ENCODE data around the gene CNTN4. TPM values are rescaled to one million over a fixed set of nuclear protein-coding genes. Genes with fewer than 3 reads are reported as not detected.

CNTN4 gene
- total RNA-seq, 1 experiment from 2014 or later, result 5.7 TPM

DNA sequence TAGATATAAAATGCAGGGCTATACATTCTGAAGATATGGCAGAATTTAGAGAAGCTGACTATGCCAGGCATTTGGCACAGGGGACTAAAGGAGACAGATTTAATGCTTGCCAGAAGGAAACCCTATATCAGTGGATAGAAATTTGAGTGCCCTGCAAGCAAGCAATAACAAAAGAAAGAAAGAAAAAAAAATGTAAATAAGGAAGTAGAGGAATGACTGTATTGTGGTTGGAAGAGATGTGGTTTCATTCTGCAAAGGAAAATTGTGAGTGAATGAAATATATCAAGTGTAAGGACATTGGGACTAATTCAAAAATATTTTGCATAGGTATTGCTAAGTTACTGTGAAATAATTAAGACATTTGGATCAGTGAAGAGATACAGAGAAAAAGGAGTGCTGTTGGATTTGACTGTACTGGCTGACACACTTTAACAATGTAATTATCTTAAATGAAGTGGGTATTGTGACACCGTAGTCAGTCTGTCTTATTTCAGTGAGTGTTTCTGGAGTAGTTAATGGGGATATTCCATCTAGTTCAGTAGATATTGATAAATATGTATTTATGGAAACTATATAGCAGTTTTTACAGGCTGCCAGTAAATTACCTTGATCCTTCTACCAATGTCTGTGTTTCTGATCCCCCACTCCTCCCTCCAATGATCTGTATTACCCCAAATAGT, 418.2 kb downstream of the CNTN4 start:
- intact Hi-C loops (cut with micrococcal nuclease; ENCODE audit: unreplicated experiment), result no loop called here
- Histone ChIP-seq H3K27ac (ENCODE audit: low read depth, low read length, poor library complexity, severe bottlenecking) (no peak overlapping the region), H3K9me3 (ENCODE audit: low read depth, low read length, poor library complexity, severe bottlenecking) (no peaks in the 10 kb centered on the region), H3K36me3 (ENCODE audit: insufficient read depth, low read length, poor library complexity, severe bottlenecking) (no peaks in the 10 kb centered on the region), H3K27me3 (replicated peaks; ENCODE audit: insufficient read depth, low read depth, low read length, poor library complexity) (no peaks in the 10 kb centered on the region), H3K4me3 (ENCODE audit: low read depth, low read length, poor library complexity, severe bottlenecking) (no peak overlapping the region), H3K4me1 (ENCODE audit: insufficient read depth, low read length, poor library complexity, severe bottlenecking) (no peaks in the 10 kb centered on the region)
- DNase-seq (ENCODE audit: low spot score), result no peak
- no peak for TF ChIP-seq EZH2 (IDR thresholded peaks at IDR 0.05; ENCODE audit: borderline replicate concordance, low read depth, low read length, poor library complexity, severe bottlenecking)
- TF ChIP-seq, protein P1, sequence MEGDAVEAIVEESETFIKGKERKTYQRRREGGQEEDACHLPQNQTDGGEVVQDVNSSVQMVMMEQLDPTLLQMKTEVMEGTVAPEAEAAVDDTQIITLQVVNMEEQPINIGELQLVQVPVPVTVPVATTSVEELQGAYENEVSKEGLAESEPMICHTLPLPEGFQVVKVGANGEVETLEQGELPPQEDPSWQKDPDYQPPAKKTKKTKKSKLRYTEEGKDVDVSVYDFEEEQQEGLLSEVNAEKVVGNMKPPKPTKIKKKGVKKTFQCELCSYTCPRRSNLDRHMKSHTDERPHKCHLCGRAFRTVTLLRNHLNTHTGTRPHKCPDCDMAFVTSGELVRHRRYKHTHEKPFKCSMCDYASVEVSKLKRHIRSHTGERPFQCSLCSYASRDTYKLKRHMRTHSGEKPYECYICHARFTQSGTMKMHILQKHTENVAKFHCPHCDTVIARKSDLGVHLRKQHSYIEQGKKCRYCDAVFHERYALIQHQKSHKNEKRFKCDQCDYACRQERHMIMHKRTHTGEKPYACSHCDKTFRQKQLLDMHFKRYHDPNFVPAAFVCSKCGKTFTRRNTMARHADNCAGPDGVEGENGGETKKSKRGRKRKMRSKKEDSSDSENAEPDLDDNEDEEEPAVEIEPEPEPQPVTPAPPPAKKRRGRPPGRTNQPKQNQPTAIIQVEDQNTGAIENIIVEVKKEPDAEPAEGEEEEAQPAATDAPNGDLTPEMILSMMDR (conservative IDR thresholded peaks at IDR 0.05; ENCODE audit: low read depth, low read length), result no peak
- ChIA-PET POLR2A (ENCODE audit: low non-redundant PET) (no interaction called here), CTCF (no interaction called here)
- no TSS peak for BruUV-seq (replicated peaks)

DNA sequence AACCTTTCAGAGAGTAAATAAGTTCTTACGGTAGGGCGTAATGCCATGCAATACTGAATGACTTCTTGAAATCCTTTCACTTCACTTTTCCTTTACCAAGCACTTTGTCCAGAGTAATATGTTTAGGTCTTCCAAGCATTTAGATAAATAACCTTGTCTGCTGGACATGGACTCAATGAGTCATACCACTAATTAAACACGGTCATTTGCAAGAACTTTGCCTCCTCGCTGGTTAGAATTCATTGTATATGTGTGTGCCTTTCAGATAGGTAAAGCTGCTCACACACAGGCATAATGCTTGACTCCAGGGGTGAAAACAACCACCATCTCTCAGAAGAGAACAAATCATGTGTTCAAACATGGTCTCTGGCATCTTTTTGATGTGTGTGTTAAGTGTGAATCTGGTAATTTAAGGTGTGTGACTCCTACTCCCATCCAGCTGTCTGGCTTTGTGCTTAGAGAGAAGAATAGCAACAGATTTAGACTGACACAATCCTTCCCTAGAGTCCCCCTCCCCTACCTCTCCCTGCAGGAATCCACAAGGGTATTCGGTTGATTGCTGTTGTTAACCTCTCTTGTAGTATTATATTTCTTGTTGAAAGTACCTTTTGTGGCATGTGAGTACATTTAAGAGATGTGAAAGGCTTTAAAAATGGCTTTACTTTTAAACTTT, 419.0 kb downstream of the CNTN4 start:
- BruUV-seq (replicated peaks), result no TSS peak
- no peaks in the 10 kb centered on the region for H3K4me1 ChIP-seq (ENCODE audit: insufficient read depth, low read length, poor library complexity, severe bottlenecking)
- ChIA-PET POLR2A (ENCODE audit: low non-redundant PET) (no interaction called here), CTCF (no interaction called here)
- TF ChIP-seq, protein P1 (conservative IDR thresholded peaks at IDR 0.05; ENCODE audit: low read depth, low read length), result no peak
- no peak for TF ChIP-seq EZH2 (IDR thresholded peaks at IDR 0.05; ENCODE audit: borderline replicate concordance, low read depth, low read length, poor library complexity, severe bottlenecking)
- H3K9me3 ChIP-seq (ENCODE audit: low read depth, low read length, poor library complexity, severe bottlenecking), result no peaks in the 10 kb centered on the region
- H3K27me3 ChIP-seq (replicated peaks; ENCODE audit: insufficient read depth, low read depth, low read length, poor library complexity), result no peaks in the 10 kb centered on the region
- intact Hi-C loops (cut with micrococcal nuclease; ENCODE audit: unreplicated experiment), result no loop called here
- H3K36me3 ChIP-seq (ENCODE audit: insufficient read depth, low read length, poor library complexity, severe bottlenecking), result no peaks in the 10 kb centered on the region
- H3K27ac ChIP-seq (ENCODE audit: low read depth, low read length, poor library complexity, severe bottlenecking), result no peak overlapping the region
- DNase-seq (ENCODE audit: low spot score), result no peak
- H3K4me3 ChIP-seq (ENCODE audit: low read depth, low read length, poor library complexity, severe bottlenecking), result no peak overlapping the region

DNA sequence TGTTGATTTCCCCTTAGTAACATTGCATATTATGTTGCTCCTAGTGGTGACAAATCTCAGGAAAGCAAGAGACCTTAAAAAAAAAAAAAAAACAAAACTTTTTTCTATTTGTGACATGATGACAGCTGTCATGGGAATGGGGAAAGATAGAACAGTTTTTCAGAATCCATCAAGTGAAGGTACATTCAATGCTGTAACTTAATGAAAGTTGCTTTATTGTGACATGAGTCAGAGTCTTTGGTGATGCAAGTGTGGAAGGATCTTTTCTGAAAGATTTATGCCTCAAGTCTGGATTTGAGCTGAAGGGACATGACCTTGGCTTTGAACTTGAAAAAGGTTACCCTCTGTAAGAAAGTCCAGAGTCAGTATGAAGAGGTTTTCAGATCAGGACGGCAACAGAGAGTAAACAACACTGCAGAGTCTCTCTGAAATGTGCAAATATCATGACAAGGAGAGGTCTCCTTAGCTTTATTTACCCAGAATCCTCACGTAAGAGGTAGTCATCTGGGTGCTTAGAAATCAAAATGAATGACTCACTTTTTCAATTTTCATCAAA, 424.7 kb downstream of the CNTN4 start:
- no peak overlapping the region for H3K27ac ChIP-seq (ENCODE audit: low read depth, low read length, poor library complexity, severe bottlenecking)
- no peaks in the 10 kb centered on the region for H3K4me1 ChIP-seq (ENCODE audit: insufficient read depth, low read length, poor library complexity, severe bottlenecking)
- H3K36me3 ChIP-seq (ENCODE audit: insufficient read depth, low read length, poor library complexity, severe bottlenecking), result no peaks in the 10 kb centered on the region
- DNase-seq (ENCODE audit: low spot score), result no peak
- CTCF ChIA-PET, result no interaction called here
- no peak overlapping the region for H3K4me3 ChIP-seq (ENCODE audit: low read depth, low read length, poor library complexity, severe bottlenecking)
- intact Hi-C loops (cut with micrococcal nuclease; ENCODE audit: unreplicated experiment), result no loop called here
- no peak for TF ChIP-seq EZH2 (IDR thresholded peaks at IDR 0.05; ENCODE audit: borderline replicate concordance, low read depth, low read length, poor library complexity, severe bottlenecking)
- TF ChIP-seq, protein P1 (conservative IDR thresholded peaks at IDR 0.05; ENCODE audit: low read depth, low read length), result no peak
- peaks cover 4% of the 10 kb centered on the region for H3K9me3 ChIP-seq (ENCODE audit: low read depth, low read length, poor library complexity, severe bottlenecking)
- no peaks in the 10 kb centered on the region for H3K27me3 ChIP-seq (replicated peaks; ENCODE audit: insufficient read depth, low read depth, low read length, poor library complexity)
- BruUV-seq (replicated peaks), result no TSS peak
- POLR2A ChIA-PET (ENCODE audit: low non-redundant PET), result no interaction called here

Data from A673 (cell line).